Measurements from ENCODE around the gene GRID2.

GRCh38 chr4:93072292-93072691, 768.5 kb downstream of the GRID2 start:
- TF ChIP-seq CTCF (IDR thresholded peaks at IDR 0.05) = no peak
- TF ChIP-seq POLR2A (IDR thresholded peaks at IDR 0.05) = no peak
- TF ChIP-seq POLR2AphosphoS5 (IDR thresholded peaks at IDR 0.05) = no peak

Data from breast epithelium (tissue), 3 donors.